ENCODE measurements around the gene PPFIA3.

The PPFIA3 gene

DNA sequence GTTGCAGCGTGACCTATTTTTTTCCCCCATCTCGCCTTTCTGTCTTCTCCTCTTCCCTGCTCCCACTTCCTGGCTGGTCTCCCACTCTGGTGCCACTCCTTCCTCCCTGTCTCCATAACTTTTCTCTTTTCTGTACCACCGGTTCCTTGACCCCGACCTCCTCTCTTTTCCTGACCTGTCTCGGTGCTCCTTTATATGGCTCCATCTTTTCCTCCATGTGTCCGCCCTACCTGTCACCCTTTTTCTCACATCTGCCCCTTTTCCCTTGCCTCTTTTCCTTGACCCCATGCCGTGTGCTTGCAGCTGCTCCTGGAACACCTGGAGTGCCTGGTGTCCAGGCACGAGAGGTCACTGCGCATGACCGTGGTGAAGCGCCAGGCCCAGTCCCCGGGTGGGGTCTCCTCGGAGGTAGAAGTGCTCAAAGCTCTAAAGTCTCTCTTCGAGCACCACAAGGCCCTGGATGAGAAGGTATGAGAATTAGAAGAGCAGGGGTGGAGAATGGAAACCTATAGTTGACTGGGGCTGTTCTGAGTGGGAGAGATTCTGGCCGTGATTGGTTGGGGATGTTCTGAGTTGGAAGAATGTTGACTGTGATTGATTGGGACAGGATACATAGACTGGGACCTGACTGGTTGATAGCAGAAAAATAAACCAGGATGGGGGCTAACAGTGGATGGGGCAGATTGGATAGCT lies 9.3 kb downstream of the PPFIA3 start:
- Histone ChIP-seq H3K4me3 (ENCODE audit: low read length) (peak overlapping the region; percentile 87), H3K27me3 (ENCODE audit: insufficient read depth, low read length) (no peaks in the 10 kb centered on the region), H3K9me3 (ENCODE audit: insufficient read depth, low read depth, low read length) (no peaks in the 10 kb centered on the region), H3K36me3 (ENCODE audit: insufficient read depth, low read depth, low read length) (no peaks in the 10 kb centered on the region), H3K4me1 (ENCODE audit: insufficient read depth, low read length) (no peaks in the 10 kb centered on the region), H3K27ac (ENCODE audit: low read length) (no peak overlapping the region), H3K9ac (ENCODE audit: low read depth, low read length) (peak overlapping the region; percentile 62; the same call in 1 of the 2 replicates)

DNA sequence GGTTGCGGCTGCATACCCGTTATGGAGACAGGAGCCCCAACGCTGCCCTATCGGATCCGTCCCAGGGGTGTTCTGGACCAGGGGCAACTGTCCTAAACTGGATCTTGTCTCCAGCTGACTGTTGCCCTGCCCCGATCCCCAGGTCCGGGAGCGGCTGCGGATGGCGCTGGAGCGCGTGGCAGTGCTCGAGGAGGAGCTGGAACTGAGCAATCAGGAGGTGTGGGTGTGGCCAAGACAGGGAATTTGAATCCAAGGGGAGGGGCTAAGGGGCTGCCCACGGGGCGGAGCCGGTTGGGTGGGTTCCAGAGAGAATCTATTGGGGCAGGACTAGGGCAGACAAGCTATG lies 9.9 kb downstream of the PPFIA3 start:
- H3K36me3 ChIP-seq (ENCODE audit: insufficient read depth, low read depth, low read length), result peaks cover under 1% of the 10 kb centered on the region; the same call in 1 of the 2 replicates
- no peak overlapping the region for H3K9ac ChIP-seq (ENCODE audit: low read depth, low read length)
- no peaks in the 10 kb centered on the region for H3K4me1 ChIP-seq (ENCODE audit: insufficient read depth, low read length)
- H3K9me3 ChIP-seq (ENCODE audit: insufficient read depth, low read depth, low read length), result no peaks in the 10 kb centered on the region
- no peak overlapping the region for H3K27ac ChIP-seq (ENCODE audit: low read length)
- H3K4me3 ChIP-seq (ENCODE audit: low read length), result peak overlapping the region; percentile 87; the same call in 1 of the 2 replicates
- no peaks in the 10 kb centered on the region for H3K27me3 ChIP-seq (ENCODE audit: insufficient read depth, low read length)

DNA sequence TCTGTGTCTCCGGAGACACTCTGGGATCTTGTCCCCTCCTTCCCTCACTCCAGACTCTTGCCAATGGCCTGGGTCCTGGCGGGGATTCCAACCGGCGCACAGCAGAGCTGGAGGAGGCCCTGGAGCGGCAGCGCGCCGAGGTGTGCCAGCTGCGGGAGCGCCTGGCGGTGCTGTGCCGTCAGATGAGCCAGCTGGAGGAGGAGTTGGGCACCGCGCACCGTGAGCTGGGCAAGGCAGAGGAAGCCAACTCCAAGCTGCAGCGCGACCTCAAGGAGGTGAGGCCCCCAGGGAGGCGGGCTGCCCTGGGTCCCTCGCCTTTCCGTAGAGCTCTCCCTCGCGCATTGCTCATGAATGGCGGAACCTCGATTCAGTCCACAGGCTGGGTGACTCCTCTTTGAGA lies 11.0 kb downstream of the PPFIA3 start:
- Histone ChIP-seq H3K9ac (ENCODE audit: low read depth, low read length) (no peak overlapping the region), H3K27ac (ENCODE audit: low read length) (no peak overlapping the region), H3K27me3 (ENCODE audit: insufficient read depth, low read length) (no peaks in the 10 kb centered on the region), H3K36me3 (ENCODE audit: insufficient read depth, low read depth, low read length) (peaks cover 5% of the 10 kb centered on the region), H3K4me3 (ENCODE audit: low read length) (no peak overlapping the region), H3K9me3 (ENCODE audit: insufficient read depth, low read depth, low read length) (no peaks in the 10 kb centered on the region), H3K4me1 (ENCODE audit: insufficient read depth, low read length) (no peaks in the 10 kb centered on the region)

- Histone ChIP-seq H3K36me3 (ENCODE audit: insufficient read depth, low read depth, low read length) (peaks cover 5% of the 10 kb centered on the region), H3K9me3 (ENCODE audit: insufficient read depth, low read depth, low read length) (no peaks in the 10 kb centered on the region), H3K27me3 (ENCODE audit: insufficient read depth, low read length) (no peaks in the 10 kb centered on the region), H3K27ac (ENCODE audit: low read length) (no peak overlapping the region), H3K9ac (ENCODE audit: low read depth, low read length) (no peak overlapping the region), H3K4me3 (ENCODE audit: low read length) (peak overlapping the region; percentile 43; the same call in 1 of the 2 replicates), H3K4me1 (ENCODE audit: insufficient read depth, low read length) (no peaks in the 10 kb centered on the region)
Observed at GRCh38 chr19:49132974-49133609, 13.7 kb downstream of the PPFIA3 start.

GRCh38 chr19:49133621-49134454 lies 14.5 kb downstream of the PPFIA3 start:
- Histone ChIP-seq H3K27ac (ENCODE audit: low read length) (no peak overlapping the region), H3K27me3 (ENCODE audit: insufficient read depth, low read length) (no peaks in the 10 kb centered on the region), H3K4me1 (ENCODE audit: insufficient read depth, low read length) (no peaks in the 10 kb centered on the region), H3K9ac (ENCODE audit: low read depth, low read length) (no peak overlapping the region), H3K36me3 (ENCODE audit: insufficient read depth, low read depth, low read length) (peaks cover 5% of the 10 kb centered on the region), H3K4me3 (ENCODE audit: low read length) (peak overlapping the region; percentile 43; the same call in 1 of the 2 replicates), H3K9me3 (ENCODE audit: insufficient read depth, low read depth, low read length) (no peaks in the 10 kb centered on the region)

- Histone ChIP-seq H3K4me1 (ENCODE audit: insufficient read depth, low read length) (no peaks in the 10 kb centered on the region), H3K9ac (ENCODE audit: low read depth, low read length) (no peak overlapping the region), H3K27ac (ENCODE audit: low read length) (no peak overlapping the region), H3K36me3 (ENCODE audit: insufficient read depth, low read depth, low read length) (peaks cover 5% of the 10 kb centered on the region), H3K4me3 (ENCODE audit: low read length) (no peak overlapping the region), H3K9me3 (ENCODE audit: insufficient read depth, low read depth, low read length) (no peaks in the 10 kb centered on the region), H3K27me3 (ENCODE audit: insufficient read depth, low read length) (no peaks in the 10 kb centered on the region)
Observed at GRCh38 chr19:49135686-49136085, 16.3 kb downstream of the PPFIA3 start.

- no peaks in the 10 kb centered on the region for H3K4me1 ChIP-seq (ENCODE audit: insufficient read depth, low read length)
- H3K9ac ChIP-seq (ENCODE audit: low read depth, low read length), result no peak overlapping the region
- H3K27ac ChIP-seq (ENCODE audit: low read length), result no peak overlapping the region
- H3K36me3 ChIP-seq (ENCODE audit: insufficient read depth, low read depth, low read length), result peaks cover 5% of the 10 kb centered on the region
- H3K4me3 ChIP-seq (ENCODE audit: low read length), result no peak overlapping the region
- no peaks in the 10 kb centered on the region for H3K9me3 ChIP-seq (ENCODE audit: insufficient read depth, low read depth, low read length)
- no peaks in the 10 kb centered on the region for H3K27me3 ChIP-seq (ENCODE audit: insufficient read depth, low read length)
Observed at GRCh38 chr19:49136771-49137171, 17.4 kb downstream of the PPFIA3 start.

DNA sequence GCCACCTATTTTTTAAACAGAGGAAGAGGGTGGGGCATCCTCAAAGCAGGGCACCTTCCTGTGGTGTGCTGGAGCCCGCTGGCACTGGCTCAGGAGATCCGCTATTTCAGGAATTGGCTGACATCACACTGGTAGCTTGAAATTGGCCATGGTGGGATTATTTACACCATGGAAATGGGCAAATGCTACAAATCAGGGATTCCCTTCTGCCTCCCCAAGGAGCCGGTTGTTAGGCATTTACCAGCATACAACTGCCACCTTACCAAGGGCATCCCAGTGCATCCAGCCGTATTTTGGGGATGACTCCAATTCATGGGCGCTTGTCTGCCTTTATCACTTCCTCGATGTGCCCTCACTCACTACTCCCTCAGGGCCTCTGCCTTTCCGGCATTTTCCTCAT lies 21.6 kb downstream of the PPFIA3 start:
- Histone ChIP-seq H3K9ac (ENCODE audit: low read depth, low read length) (no peak overlapping the region), H3K4me1 (ENCODE audit: insufficient read depth, low read length) (no peaks in the 10 kb centered on the region), H3K36me3 (ENCODE audit: insufficient read depth, low read depth, low read length) (no peaks in the 10 kb centered on the region), H3K4me3 (ENCODE audit: low read length) (no peak overlapping the region), H3K27ac (ENCODE audit: low read length) (no peak overlapping the region), H3K27me3 (ENCODE audit: insufficient read depth, low read length) (no peaks in the 10 kb centered on the region), H3K9me3 (ENCODE audit: insufficient read depth, low read depth, low read length) (no peaks in the 10 kb centered on the region)

GRCh38 chr19:49141352-49141751 lies 22.0 kb downstream of the PPFIA3 start:
- H3K27ac ChIP-seq (ENCODE audit: low read length), result no peak overlapping the region
- H3K27me3 ChIP-seq (ENCODE audit: insufficient read depth, low read length), result no peaks in the 10 kb centered on the region
- H3K4me1 ChIP-seq (ENCODE audit: insufficient read depth, low read length), result no peaks in the 10 kb centered on the region
- no peak overlapping the region for H3K9ac ChIP-seq (ENCODE audit: low read depth, low read length)
- H3K4me3 ChIP-seq (ENCODE audit: low read length), result no peak overlapping the region
- no peaks in the 10 kb centered on the region for H3K36me3 ChIP-seq (ENCODE audit: insufficient read depth, low read depth, low read length)
- no peaks in the 10 kb centered on the region for H3K9me3 ChIP-seq (ENCODE audit: insufficient read depth, low read depth, low read length)

GRCh38 chr19:49142866-49143335 lies 23.6 kb downstream of the PPFIA3 start:
- Histone ChIP-seq H3K27me3 (ENCODE audit: insufficient read depth, low read length) (no peaks in the 10 kb centered on the region), H3K36me3 (ENCODE audit: insufficient read depth, low read depth, low read length) (no peaks in the 10 kb centered on the region), H3K4me3 (ENCODE audit: low read length) (peak overlapping the region; percentile 66), H3K9me3 (ENCODE audit: insufficient read depth, low read depth, low read length) (no peaks in the 10 kb centered on the region), H3K9ac (ENCODE audit: low read depth, low read length) (peak overlapping the region; percentile 18; the same call in 1 of the 2 replicates), H3K4me1 (ENCODE audit: insufficient read depth, low read length) (no peaks in the 10 kb centered on the region), H3K27ac (ENCODE audit: low read length) (no peak overlapping the region)

- H3K9ac ChIP-seq (ENCODE audit: low read depth, low read length), result peak overlapping the region; percentile 65; the same call in 1 of the 2 replicates
- no peaks in the 10 kb centered on the region for H3K9me3 ChIP-seq (ENCODE audit: insufficient read depth, low read depth, low read length)
- peaks cover 4% of the 10 kb centered on the region for H3K4me1 ChIP-seq (ENCODE audit: insufficient read depth, low read length)
- no peaks in the 10 kb centered on the region; the same call in 1 of the 2 replicates for H3K27me3 ChIP-seq (ENCODE audit: insufficient read depth, low read length)
- no peaks in the 10 kb centered on the region for H3K36me3 ChIP-seq (ENCODE audit: insufficient read depth, low read depth, low read length)
- peak overlapping the region; percentile 73 for H3K4me3 ChIP-seq (ENCODE audit: low read length)
- H3K27ac ChIP-seq (ENCODE audit: low read length), result peak overlapping the region; percentile 18
Observed at GRCh38 chr19:49145573-49146407, 26.4 kb downstream of the PPFIA3 start.

Data from iPS-20b (cell line).